Nephron progenitor cell (in vitro differentiated cells): ENCODE data around the gene XRN2.

Experiments used
- DNase-seq: peaks from one replicate; pipeline ENCODE4 v3.0.0; 2021
- H3K27ac Mint-ChIP-seq: 2 replicates; pipeline ENCODE4 v1.8.0; 2021; ENCODE audit warnings: mild to moderate bottlenecking, moderate library complexity, mixed read lengths
- H3K27me3 Mint-ChIP-seq: 2 replicates; pipeline ENCODE4 v1.8.0; 2021; ENCODE audit warnings: mild to moderate bottlenecking, low read depth, mixed read lengths; ENCODE audit not compliant: poor library complexity
- H3K36me3 Mint-ChIP-seq: 2 replicates; pipeline ENCODE4 v1.8.0; 2021; ENCODE audit warnings: low read depth, mixed read lengths
- H3K4me1 Mint-ChIP-seq: 2 replicates; pipeline ENCODE4 v1.8.0; 2021; ENCODE audit warnings: mixed read lengths
- H3K4me3 Mint-ChIP-seq: 2 replicates; pipeline ENCODE4 v1.8.0; 2021; ENCODE audit warnings: mild to moderate bottlenecking, moderate library complexity, mixed read lengths
- H3K9me3 Mint-ChIP-seq: 2 replicates; pipeline ENCODE4 v1.8.0; 2021; ENCODE audit warnings: mild to moderate bottlenecking, moderate library complexity, mixed read lengths
- CTCF ChIP-seq: fragments of 200-600 bp; sonication (generic); IDR thresholded peaks from 2 replicates; pipeline ENCODE4 v1.5.0; 2021; ENCODE audit warnings: antibody characterized with exemption

XRN2 gene

GRCh38 chr20:21326700-21327099 lies 23.6 kb downstream of the XRN2 start:
- peaks cover 26% of the 10 kb centered on the region for H3K9me3 Mint-ChIP-seq
- H3K4me3 Mint-ChIP-seq = no peak overlapping the region
- H3K27me3 Mint-ChIP-seq = peaks cover 3% of the 10 kb centered on the region
- no peak for TF ChIP-seq CTCF
- peaks cover 12% of the 10 kb centered on the region for H3K4me1 Mint-ChIP-seq
- no peak for DNase-seq
- no peak overlapping the region for H3K27ac Mint-ChIP-seq
- peaks cover 71% of the 10 kb centered on the region for H3K36me3 Mint-ChIP-seq

GRCh38 chr20:21336455-21337151 lies 33.5 kb downstream of the XRN2 start:
- no peak overlapping the region for H3K27ac Mint-ChIP-seq
- H3K4me1 Mint-ChIP-seq = no peaks in the 10 kb centered on the region
- H3K4me3 Mint-ChIP-seq = no peak overlapping the region
- H3K27me3 Mint-ChIP-seq = no peaks in the 10 kb centered on the region
- TF ChIP-seq CTCF = no peak
- no peaks in the 10 kb centered on the region for H3K9me3 Mint-ChIP-seq
- DNase-seq = no peak
- peaks cover 93% of the 10 kb centered on the region for H3K36me3 Mint-ChIP-seq

- Mint-ChIP-seq H3K27ac (no peak overlapping the region), H3K36me3 (peaks cover 84% of the 10 kb centered on the region), H3K9me3 (no peaks in the 10 kb centered on the region), H3K27me3 (no peaks in the 10 kb centered on the region), H3K4me3 (no peak overlapping the region), H3K4me1 (no peaks in the 10 kb centered on the region)
- no peak for TF ChIP-seq CTCF
- no peak for DNase-seq
Measured at GRCh38 chr20:21338291-21338690, 35.2 kb downstream of the XRN2 start.

GRCh38 chr20:21339499-21339898 lies 36.4 kb downstream of the XRN2 start:
- Mint-ChIP-seq H3K27ac (peak overlapping the region; percentile 37), H3K27me3 (no peaks in the 10 kb centered on the region), H3K4me1 (no peaks in the 10 kb centered on the region), H3K36me3 (peaks cover 80% of the 10 kb centered on the region), H3K9me3 (no peaks in the 10 kb centered on the region), H3K4me3 (no peak overlapping the region)
- no peak for TF ChIP-seq CTCF
- DNase-seq = no peak

- DNase-seq = no peak
- H3K9me3 Mint-ChIP-seq = no peaks in the 10 kb centered on the region
- no peaks in the 10 kb centered on the region for H3K27me3 Mint-ChIP-seq
- H3K36me3 Mint-ChIP-seq = peaks cover 67% of the 10 kb centered on the region
- no peaks in the 10 kb centered on the region for H3K4me1 Mint-ChIP-seq
- no peak overlapping the region for H3K27ac Mint-ChIP-seq
- no peak overlapping the region for H3K4me3 Mint-ChIP-seq
- no peak for TF ChIP-seq CTCF
Measured at GRCh38 chr20:21340991-21341697, 38.0 kb downstream of the XRN2 start.
